ENCODE results near the gene SLC24A4. TPM values are rescaled to one million over a fixed set of nuclear protein-coding genes. Genes with fewer than 3 reads are reported as not detected.
"Not testable (repeated sequence)": the region's sequence is repeated elsewhere in the genome, so short reads cannot be mapped to it uniquely, and the experiment has no call there.

The SLC24A4 gene
- total and polyA plus RNA-seq, 2 experiments from 2014 or later = 0.46 to 0.50 TPM

DNA sequence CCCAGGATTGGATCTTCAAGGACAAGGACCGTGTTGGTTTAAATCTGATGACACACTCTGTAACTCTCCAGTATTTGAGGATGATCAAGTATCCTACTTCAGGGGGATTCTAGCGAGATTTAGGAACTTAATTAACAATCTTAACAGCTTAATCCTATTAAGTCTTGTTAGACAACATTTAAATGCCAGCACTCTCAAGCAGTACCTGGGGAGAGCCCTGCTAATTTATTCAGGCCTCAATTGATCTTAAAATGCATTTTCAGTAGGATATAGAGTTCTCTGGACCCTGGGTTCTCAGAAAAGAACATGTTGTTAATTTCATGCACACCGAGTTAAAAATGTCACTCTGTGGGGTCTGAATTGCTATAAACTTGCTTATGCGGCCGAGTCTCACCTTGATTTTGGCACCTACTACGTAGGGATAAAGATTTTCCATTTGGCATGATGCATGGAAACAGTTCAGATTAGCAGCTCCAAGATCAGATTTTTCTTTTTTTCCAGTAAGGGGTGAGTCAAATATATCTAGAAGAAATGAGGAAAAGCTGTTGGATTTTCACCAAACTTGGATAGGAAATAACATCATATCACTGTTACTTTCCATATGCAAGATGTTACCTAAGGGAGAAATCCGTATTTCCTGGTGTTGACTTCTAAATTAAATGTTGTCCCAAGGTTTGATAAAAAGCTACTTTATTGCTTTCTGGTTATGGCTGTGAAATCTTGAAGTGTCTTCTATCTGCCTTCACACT, 76.1 kb downstream of the SLC24A4 start:
- Histone ChIP-seq H3K4me3 (no peak overlapping the region), H3K4me1 (ENCODE audit: insufficient read depth) (no peaks in the 10 kb centered on the region), H4K20me1 (ENCODE audit: insufficient read depth, poor library complexity, severe bottlenecking) (no peaks in the 10 kb centered on the region), H3K9me3 (ENCODE audit: low read depth) (no peaks in the 10 kb centered on the region), H3K79me2 (no peaks in the 10 kb centered on the region), H3K27ac (no peak overlapping the region), H3K36me3 (replicated peaks; ENCODE audit: insufficient read depth, low read depth) (no peaks in the 10 kb centered on the region), H3K9me2 (replicated peaks; ENCODE audit: insufficient read depth) (no peaks in the 10 kb centered on the region), H3K27me3 (peaks cover 18% of the 10 kb centered on the region), H2AFZ (no peak overlapping the region), H3K4me2 (no peak overlapping the region)
- WGBS (ENCODE audit: low lambda C conversion rate, missing lambda C conversion rate) = 72% methylated on average over 7 of the region's 7 CpGs
- no peak for DNase-seq (ENCODE audit: low spot score)
- no peak for TF ChIP-seq EZH2phosphoT487 (IDR thresholded peaks at IDR 0.05; ENCODE audit: low read depth, severe bottlenecking, unreplicated experiment)

DNA sequence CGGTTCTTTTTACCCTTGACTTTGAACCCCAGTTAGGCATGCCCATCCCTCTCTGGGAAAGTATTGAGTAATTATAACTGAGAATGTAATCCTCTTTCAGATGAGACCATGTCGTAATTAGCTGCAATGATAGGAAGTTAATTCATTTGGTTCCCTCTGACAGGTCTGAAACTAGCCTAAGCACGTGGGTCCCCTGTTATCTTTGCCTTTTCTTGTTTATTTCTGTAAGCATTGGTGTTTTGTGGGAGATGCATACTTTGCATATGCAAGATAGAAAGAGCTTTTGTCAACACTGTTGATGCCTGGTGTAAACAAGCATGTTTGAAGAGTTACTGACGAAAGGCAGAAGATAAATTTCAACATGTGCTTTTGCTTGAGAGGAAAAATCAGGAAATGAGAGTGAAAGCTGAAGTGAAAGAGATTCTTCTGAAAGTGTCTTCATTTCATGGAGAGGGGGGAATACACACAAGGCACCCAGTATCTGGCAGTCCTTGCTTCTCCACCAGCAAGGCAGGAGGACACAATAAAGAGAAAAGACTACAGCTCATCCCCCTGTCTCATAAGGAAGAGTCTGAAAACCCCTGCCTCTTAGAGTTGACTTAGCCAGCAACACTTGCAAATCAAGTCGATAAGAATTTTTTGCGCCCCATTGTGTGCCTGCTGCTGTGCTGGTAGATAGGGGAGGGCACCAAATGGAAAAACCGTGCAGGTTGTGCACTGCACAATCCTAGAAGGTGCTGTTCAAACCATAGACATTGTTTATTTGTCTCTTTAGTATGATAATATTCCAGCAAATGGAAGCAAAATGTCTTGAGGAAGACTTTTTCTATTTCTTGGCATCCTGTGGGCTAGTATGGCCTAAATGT, 77.8 kb downstream of the SLC24A4 start:
- WGBS (ENCODE audit: low lambda C conversion rate, missing lambda C conversion rate) = 49% methylated on average over 7 of the region's 7 CpGs
- Histone ChIP-seq H3K36me3 (replicated peaks; ENCODE audit: insufficient read depth, low read depth) (no peaks in the 10 kb centered on the region), H2AFZ (no peak overlapping the region), H3K27ac (no peak overlapping the region), H3K4me1 (ENCODE audit: insufficient read depth) (no peaks in the 10 kb centered on the region), H3K27me3 (peaks cover 18% of the 10 kb centered on the region), H3K9me2 (replicated peaks; ENCODE audit: insufficient read depth) (no peaks in the 10 kb centered on the region), H4K20me1 (ENCODE audit: insufficient read depth, poor library complexity, severe bottlenecking) (no peaks in the 10 kb centered on the region), H3K4me2 (no peak overlapping the region), H3K9me3 (ENCODE audit: low read depth) (no peaks in the 10 kb centered on the region), H3K79me2 (no peaks in the 10 kb centered on the region), H3K4me3 (no peak overlapping the region)
- no peak for DNase-seq (ENCODE audit: low spot score)
- no peak for TF ChIP-seq EZH2 (IDR thresholded peaks at IDR 0.05; ENCODE audit: borderline replicate concordance)
- TF ChIP-seq, protein P1, sequence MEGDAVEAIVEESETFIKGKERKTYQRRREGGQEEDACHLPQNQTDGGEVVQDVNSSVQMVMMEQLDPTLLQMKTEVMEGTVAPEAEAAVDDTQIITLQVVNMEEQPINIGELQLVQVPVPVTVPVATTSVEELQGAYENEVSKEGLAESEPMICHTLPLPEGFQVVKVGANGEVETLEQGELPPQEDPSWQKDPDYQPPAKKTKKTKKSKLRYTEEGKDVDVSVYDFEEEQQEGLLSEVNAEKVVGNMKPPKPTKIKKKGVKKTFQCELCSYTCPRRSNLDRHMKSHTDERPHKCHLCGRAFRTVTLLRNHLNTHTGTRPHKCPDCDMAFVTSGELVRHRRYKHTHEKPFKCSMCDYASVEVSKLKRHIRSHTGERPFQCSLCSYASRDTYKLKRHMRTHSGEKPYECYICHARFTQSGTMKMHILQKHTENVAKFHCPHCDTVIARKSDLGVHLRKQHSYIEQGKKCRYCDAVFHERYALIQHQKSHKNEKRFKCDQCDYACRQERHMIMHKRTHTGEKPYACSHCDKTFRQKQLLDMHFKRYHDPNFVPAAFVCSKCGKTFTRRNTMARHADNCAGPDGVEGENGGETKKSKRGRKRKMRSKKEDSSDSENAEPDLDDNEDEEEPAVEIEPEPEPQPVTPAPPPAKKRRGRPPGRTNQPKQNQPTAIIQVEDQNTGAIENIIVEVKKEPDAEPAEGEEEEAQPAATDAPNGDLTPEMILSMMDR (IDR thresholded peaks at IDR 0.05; ENCODE audit: poor library complexity) = no peak
- TF ChIP-seq EZH2phosphoT487 (IDR thresholded peaks at IDR 0.05; ENCODE audit: low read depth, severe bottlenecking, unreplicated experiment) = no peak

DNA sequence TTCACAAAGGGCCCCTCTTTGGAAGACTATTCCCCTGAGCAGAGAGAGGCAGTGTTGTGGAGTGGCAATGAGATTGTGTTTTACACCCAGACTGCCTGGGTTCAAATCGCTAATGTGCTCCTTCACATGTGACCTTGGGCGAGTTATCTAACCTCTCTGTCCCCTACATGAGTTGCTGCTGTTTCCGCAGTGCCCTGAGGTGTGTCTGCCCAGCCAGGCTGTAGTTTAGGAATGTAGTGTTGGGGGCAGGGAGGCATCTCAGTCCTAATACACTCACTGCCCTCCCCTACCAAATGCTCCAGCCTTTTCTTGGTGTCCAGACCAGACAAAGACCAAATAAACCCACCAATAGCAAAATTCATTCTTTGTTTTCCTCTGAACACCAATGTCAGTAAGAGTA, 78.6 kb downstream of the SLC24A4 start:
- no peak for TF ChIP-seq EZH2phosphoT487 (IDR thresholded peaks at IDR 0.05; ENCODE audit: low read depth, severe bottlenecking, unreplicated experiment)
- WGBS (ENCODE audit: low lambda C conversion rate, missing lambda C conversion rate) = 57% methylated on average over 3 of the region's 3 CpGs
- H3K4me2 ChIP-seq = no peak overlapping the region
- H3K27ac ChIP-seq = no peak overlapping the region
- no peak overlapping the region for H3K4me3 ChIP-seq
- H3K9me2 ChIP-seq (replicated peaks; ENCODE audit: insufficient read depth) = no peaks in the 10 kb centered on the region
- no peak overlapping the region for H2AFZ ChIP-seq
- no peaks in the 10 kb centered on the region for H3K79me2 ChIP-seq
- H4K20me1 ChIP-seq (ENCODE audit: insufficient read depth, poor library complexity, severe bottlenecking) = no peaks in the 10 kb centered on the region
- H3K9me3 ChIP-seq (ENCODE audit: low read depth) = no peaks in the 10 kb centered on the region
- H3K27me3 ChIP-seq = peaks cover 16% of the 10 kb centered on the region
- H3K36me3 ChIP-seq (replicated peaks; ENCODE audit: insufficient read depth, low read depth) = no peaks in the 10 kb centered on the region
- no peaks in the 10 kb centered on the region for H3K4me1 ChIP-seq (ENCODE audit: insufficient read depth)
- DNase-seq (ENCODE audit: low spot score) = no peak

DNA sequence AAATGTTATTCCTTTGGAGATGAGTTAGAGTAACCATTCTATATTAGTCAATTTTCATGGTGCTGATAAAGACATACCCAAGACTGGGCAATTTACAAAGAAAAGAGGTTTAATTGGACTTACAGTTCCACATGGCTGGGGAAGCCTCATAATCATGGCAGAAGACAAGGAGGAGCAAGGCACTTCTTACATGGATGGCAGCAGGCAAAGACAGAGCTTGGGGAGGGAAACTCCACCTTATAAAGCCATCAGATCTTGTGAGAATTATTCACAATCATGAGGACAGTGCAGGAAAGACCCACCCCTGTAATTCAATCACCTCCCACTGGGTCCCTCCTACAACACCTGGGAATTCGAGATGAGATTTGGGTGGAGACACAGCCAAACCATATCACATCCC, 79.5 kb downstream of the SLC24A4 start:
- H3K27ac ChIP-seq; H3K27me3 ChIP-seq; H3K9me3 ChIP-seq (ENCODE audit: low read depth); H3K36me3 ChIP-seq (replicated peaks; ENCODE audit: insufficient read depth, low read depth); DNase-seq (ENCODE audit: low spot score); H3K79me2 ChIP-seq; H3K4me2 ChIP-seq; H2AFZ ChIP-seq; H3K9me2 ChIP-seq (replicated peaks; ENCODE audit: insufficient read depth); H4K20me1 ChIP-seq (ENCODE audit: insufficient read depth, poor library complexity, severe bottlenecking); H3K4me1 ChIP-seq (ENCODE audit: insufficient read depth); H3K4me3 ChIP-seq: not testable (repeated sequence)
- WGBS (ENCODE audit: low lambda C conversion rate, missing lambda C conversion rate) = 96% methylated on average over 1 of the region's 1 CpG

All from hepatocyte (in vitro differentiated cells).